ENCODE measurements around the gene OTULIN.

The OTULIN gene

DNA sequence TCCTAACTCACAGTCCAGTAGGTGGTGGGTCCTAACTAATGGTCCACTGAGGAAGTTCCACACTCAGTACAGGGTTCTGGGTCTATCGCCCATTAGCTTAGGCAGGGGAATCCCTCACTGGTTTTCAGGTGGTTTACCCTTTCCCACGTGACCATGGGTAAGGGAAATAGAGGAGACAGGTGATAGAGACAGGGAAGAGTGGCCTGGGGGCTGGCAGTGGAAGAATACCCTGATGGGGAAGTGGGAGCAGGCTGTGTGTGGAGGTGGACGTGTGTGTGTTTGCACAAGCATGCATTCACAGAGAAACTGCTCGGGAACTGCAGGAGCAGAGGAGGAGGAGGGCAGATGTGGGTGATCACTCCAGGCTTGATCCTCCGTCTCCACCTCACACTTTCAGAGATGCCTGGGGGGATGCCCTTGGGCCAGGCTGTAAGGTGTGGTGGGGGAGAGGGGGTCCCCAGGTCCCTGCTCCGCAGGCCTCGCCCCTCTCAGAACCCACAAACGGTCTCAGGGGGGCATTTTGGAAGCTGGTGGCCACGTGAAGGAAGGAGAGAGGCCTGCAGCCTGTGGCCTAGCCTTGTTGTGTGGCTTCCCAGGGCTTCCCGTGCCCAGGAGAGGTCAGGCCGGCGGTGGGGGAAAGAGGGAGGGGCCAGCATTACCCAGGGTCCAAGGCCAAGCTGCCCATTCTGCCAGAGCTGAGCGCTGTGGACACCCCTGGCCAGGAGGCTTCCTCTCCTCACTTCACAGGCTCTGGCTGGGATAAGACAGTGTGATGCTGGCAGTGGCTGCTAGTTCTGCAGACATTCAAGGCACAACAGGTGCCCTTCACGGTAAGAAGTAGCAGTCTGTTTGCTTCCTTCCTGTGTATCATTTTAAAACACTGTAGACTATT is 80.0 kb downstream of the OTULIN start:
- no peak for ATAC-seq

- ATAC-seq, result no peak
Measured at GRCh38 chr5:14745188-14745563, 80.7 kb downstream of the OTULIN start.

DNA sequence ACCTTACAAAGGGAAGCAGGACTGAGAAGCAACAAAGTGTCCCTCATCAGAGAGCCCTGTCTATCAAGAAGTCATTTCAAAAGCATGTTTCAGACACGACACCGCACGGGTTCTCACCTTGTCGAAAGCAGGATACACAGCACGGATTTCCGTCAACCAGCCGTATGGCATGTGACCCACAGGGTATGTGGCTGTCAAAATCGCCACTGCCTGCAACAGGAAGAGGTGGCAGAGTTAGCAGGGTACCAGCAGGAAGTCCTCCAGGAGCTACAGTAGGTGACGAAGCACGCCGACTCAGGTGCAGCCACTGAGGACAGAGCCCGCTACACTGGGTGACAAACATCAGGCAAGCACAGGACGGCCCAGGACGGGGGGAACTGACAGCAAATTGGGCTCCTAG is 81.2 kb downstream of the OTULIN start:
- ATAC-seq, result peak; percentile 41 to 43

GRCh38 chr5:14748180-14748900 is 83.8 kb downstream of the OTULIN start:
- ATAC-seq, result no peak

Data from activated CD4-positive, CD25-positive, alpha-beta regulatory T cell treated with anti-CD3 and anti-CD28 coated beads, Interleukin-2, amount 50 U/mL, for 24 hours (primary cell).